Colon (tissue), 2 donors: ENCODE results near the gene FYTTD1.

Source experiments
- FAIRE-seq: peaks from 2 replicates; lab custom pipeline; 2012; peaks lifted over from hg19 to GRCh38; lab: Jason Lieb, UNC
- donor health status: control.
- donor health status: control.

FYTTD1 gene

DNA sequence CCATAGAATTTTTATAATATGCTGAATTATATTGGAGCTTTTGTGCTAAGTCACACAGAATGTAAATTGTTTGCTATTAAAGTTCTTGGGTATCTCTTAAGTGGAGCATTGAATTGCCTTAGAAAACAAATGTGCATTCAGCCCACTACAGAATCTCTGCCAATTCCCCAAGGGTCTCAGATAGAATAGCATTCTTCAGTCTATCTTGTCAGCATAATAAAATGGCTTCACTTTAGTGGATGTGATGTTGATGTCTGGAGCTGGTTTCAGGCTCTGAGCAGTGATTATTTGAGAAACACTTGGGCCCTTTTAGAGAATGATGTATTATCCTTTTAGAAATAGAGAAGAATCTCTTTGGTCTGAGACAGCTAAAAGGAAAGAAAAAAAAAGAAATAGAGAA, 86.6 kb downstream of the FYTTD1 start:
- no peak for FAIRE-seq
